Smooth muscle cell (in vitro differentiated cells): Measurements from ENCODE around the gene DIRAS1. TPM values are rescaled to one million over a fixed set of nuclear protein-coding genes. Genes with fewer than 3 reads are reported as not detected.
A peak's percentile ranks its signal among the peaks of the same experiment; 100 is the strongest.

Experiments
- DNase-seq: peaks from one replicate; lab custom pipeline; 2025; ENCODE audit not compliant: unreplicated experiment; lab: John Stamatoyannopoulos, UW
- H2AFZ ChIP-seq: fragments of 200-600 bp; sonication (generic); 2 replicates; pipeline ENCODE4 v1.6.0; 2016; ENCODE audit warnings: antibody characterized with exemption, low read depth, mild to moderate bottlenecking
- H3F3A ChIP-seq: fragments of 200-600 bp; sonication (generic); 2 replicates; pipeline ENCODE4 v1.6.0; 2017; ENCODE audit warnings: antibody characterized with exemption, low read depth
- H3K27ac ChIP-seq: fragments of 200-600 bp; sonication (generic); 2 replicates; pipeline ENCODE4 v1.5.1; 2016; ENCODE audit warnings: low read depth, mild to moderate bottlenecking
- H3K27me3 ChIP-seq: fragments of 200-600 bp; sonication (generic); 2 replicates; pipeline ENCODE4 v1.6.1; 2016; ENCODE audit warnings: low read depth, mild to moderate bottlenecking
- H3K36me3 ChIP-seq: fragments of 200-600 bp; sonication (generic); 2 replicates; pipeline ENCODE4 v1.5.1; 2016; ENCODE audit warnings: low read depth
- H3K4me1 ChIP-seq: fragments of 200-600 bp; sonication (generic); 2 replicates; pipeline ENCODE4 v1.5.1; 2016; ENCODE audit warnings: low read depth
- H3K4me2 ChIP-seq: fragments of 200-600 bp; sonication (generic); 2 replicates; pipeline ENCODE4 v1.6.0; 2016; ENCODE audit warnings: mild to moderate bottlenecking
- H3K4me3 ChIP-seq: fragments of 200-600 bp; sonication (generic); 2 replicates; pipeline ENCODE4 v1.5.1; 2016; ENCODE audit warnings: mild to moderate bottlenecking
- H3K79me2 ChIP-seq: fragments of 200-600 bp; sonication (generic); 2 replicates; pipeline ENCODE4 v1.6.0; 2016; ENCODE audit warnings: low read depth, mild to moderate bottlenecking
- H3K9ac ChIP-seq: fragments of 200-600 bp; sonication (generic); 2 replicates; pipeline ENCODE4 v1.6.0; 2016; ENCODE audit warnings: low read depth
- H3K9me3 ChIP-seq: fragments of 200-600 bp; sonication (generic); replicated peaks from 2 replicates; pipeline ENCODE4 v1.5.1; 2016; ENCODE audit warnings: low read depth
- H4K20me1 ChIP-seq: fragments of 200-600 bp; sonication (generic); 2 replicates; pipeline ENCODE4 v1.6.0; 2016; ENCODE audit warnings: low read depth
- CTCF ChIP-seq: fragments of 200-600 bp; sonication (generic); IDR thresholded peaks from 2 replicates; pipeline ENCODE4 v1.5.1; 2017; ENCODE audit warnings: borderline replicate concordance, mild to moderate bottlenecking, antibody characterized with exemption; ENCODE audit not compliant: insufficient read depth, poor library complexity, severe bottlenecking
- WGBS: methylation state at CpG from one replicate; pipeline ENCODE4 v1.1.7; 2016; ENCODE audit warnings: low lambda C conversion rate; 5-methylcytosine and 5-hydroxymethylcytosine counted together
- polyA plus RNA-seq: library from polyadenylated mRNA; unstranded; fragments of >200 nt; fragmentation: Nextera tagmentation; extraction: Ambion mirVana; gene quantifications from 2 replicates; pipeline ENCODE4 v1.2.1, GENCODE V29; 2016
- total RNA-seq: library from RNA; depleted of rRNA; stranded (reverse); fragments of >200 nt; gene quantifications from 2 replicates; pipeline ENCODE4 v1.2.3, GENCODE V29; 2014

DIRAS1 gene
- 6.7 and 7.9 TPM in 2 replicates for total RNA-seq
- polyA plus RNA-seq: 7.2 and 11.3 TPM in 2 replicates

DNA sequence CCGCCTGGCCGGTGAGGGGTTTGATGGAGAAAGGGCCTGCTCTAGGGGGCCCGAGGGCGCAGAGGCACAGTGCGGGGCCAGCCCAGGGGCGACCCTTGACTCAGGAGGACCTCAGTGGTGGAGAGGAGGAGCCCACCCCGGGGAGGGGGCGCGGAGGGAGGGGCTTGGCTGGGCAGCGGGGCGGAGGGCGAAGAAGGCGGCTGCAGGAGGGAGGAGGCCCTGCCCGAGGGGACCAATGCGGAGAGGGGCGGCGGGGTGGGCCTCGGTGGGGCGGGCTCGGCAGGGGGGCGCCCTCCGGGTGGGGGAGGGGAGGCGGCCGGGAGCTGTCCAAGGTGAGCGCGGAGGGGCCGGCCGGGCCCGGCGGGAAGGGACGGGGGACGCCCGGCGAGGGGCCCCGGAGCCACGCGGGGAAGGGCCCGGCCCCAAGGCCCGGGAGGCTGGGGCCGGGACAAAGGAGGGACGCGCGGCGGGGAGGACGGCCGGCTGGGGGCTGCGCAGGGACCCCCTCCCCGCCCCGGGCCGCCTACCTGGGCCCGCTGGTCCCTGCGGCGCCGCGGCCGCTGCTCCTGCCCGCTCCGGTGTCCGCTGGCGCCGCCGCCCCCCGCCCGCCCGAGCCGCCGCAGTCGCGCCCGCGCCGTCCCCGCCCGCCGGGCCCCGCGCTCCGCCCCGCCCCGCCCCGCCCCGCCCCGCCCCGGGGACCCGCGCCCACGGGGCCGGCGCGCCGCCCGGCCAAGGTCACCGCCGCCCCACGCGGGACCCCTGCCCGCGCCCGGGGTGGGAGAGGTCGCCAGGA, at the start of gene DIRAS1:
TSS of gene DIRAS1 (minus strand) at position 596 of the 793 bp plus-strand sequence. CDS start 3,566 bp downstream, outside the sequence.
- peak within 1 kb of the TSS; percentile 55 for H3K4me3 ChIP-seq
- 0% methylated on average over 2 of the region's 100 CpGs for WGBS
- no peak for TF ChIP-seq CTCF
- H4K20me1 ChIP-seq: no peaks in the 10 kb centered on the region
- peak within 1 kb of the TSS; percentile 69 for H2AFZ ChIP-seq
- H3K9me3 ChIP-seq: no peaks in the 10 kb centered on the region
- no peaks in the 10 kb centered on the region for H3K79me2 ChIP-seq
- DNase-seq: no peak
- no peaks in the 10 kb centered on the region for H3F3A ChIP-seq
- peak within 1 kb of the TSS; percentile 92 for H3K4me2 ChIP-seq
- H3K27ac ChIP-seq: no peak within 1 kb of the TSS
- H3K4me1 ChIP-seq: peaks cover 4% of the 10 kb centered on the region
- no peaks in the 10 kb centered on the region for H3K27me3 ChIP-seq
- H3K36me3 ChIP-seq: no peaks in the 10 kb centered on the region
- no peak within 1 kb of the TSS for H3K9ac ChIP-seq

- Histone ChIP-seq H3K79me2 (peaks cover 64% of the 10 kb centered on the region), H3K27me3 (no peaks in the 10 kb centered on the region), H4K20me1 (peaks cover 72% of the 10 kb centered on the region), H3K4me1 (no peaks in the 10 kb centered on the region), H2AFZ (no peak overlapping the region), H3K9me3 (no peaks in the 10 kb centered on the region), H3K4me3 (no peak overlapping the region), H3K27ac (no peak overlapping the region), H3K9ac (no peak overlapping the region), H3K4me2 (no peak overlapping the region), H3F3A (peaks cover 2% of the 10 kb centered on the region), H3K36me3 (no peaks in the 10 kb centered on the region)
- no peak for TF ChIP-seq CTCF
- WGBS: 92% methylated on average over 37 of the region's 40 CpGs
- DNase-seq: no peak
Measured at GRCh38 chr19:2770055-2771013, 49.2 kb upstream of the DIRAS1 start.

DNA sequence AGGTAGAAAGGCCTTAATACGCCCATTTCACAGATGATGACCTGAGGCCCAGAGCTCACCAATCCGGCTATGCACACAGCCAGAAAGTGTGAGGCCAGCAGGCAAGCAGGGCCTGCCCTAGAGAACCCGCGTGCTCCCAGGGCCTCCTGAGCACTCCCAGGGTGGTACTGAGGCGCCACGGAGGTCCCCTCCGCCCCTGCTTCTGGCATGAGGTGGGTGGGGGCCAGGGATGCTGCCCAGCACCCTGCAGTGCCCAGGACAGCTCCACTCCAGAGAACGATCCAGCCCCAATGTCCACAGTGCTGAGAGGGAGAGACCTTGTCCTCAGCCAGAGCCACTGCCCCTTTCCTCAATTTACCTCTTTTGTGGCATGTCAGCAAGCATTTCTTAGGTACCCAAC, 48.0 kb upstream of the DIRAS1 start:
- DNase-seq: no peak
- no peak for TF ChIP-seq CTCF
- Histone ChIP-seq H3K9ac (no peak overlapping the region), H3K9me3 (no peaks in the 10 kb centered on the region), H3K27ac (no peak overlapping the region), H4K20me1 (peaks cover 61% of the 10 kb centered on the region), H3K4me3 (no peak overlapping the region), H3K27me3 (no peaks in the 10 kb centered on the region), H3F3A (no peaks in the 10 kb centered on the region), H3K36me3 (no peaks in the 10 kb centered on the region), H3K4me1 (no peaks in the 10 kb centered on the region), H3K4me2 (no peak overlapping the region), H2AFZ (no peak overlapping the region), H3K79me2 (peaks cover 53% of the 10 kb centered on the region)
- WGBS: 99% methylated on average over 8 of the region's 8 CpGs
